AG09309 (cell line): ENCODE data around the gene SLC6A7.
A peak's percentile ranks its signal among the peaks of the same experiment; 100 is the strongest.

Source experiments
- DNase-seq: peaks from one replicate; pipeline ENCODE4 v3.0.0-alpha.2; 2010; ENCODE audit warnings: low read depth
- H3K4me3 ChIP-seq: 2 replicates; pipeline ENCODE4 v1.5.1; 2011; ENCODE audit warnings: mild to moderate bottlenecking, low read depth, low read length, moderate library complexity; ENCODE audit not compliant: control insufficient read depth
- CTCF ChIP-seq: IDR thresholded peaks from 2 replicates; pipeline ENCODE4 v1.5.1; 2011; ENCODE audit warnings: mild to moderate bottlenecking, low read depth, low read length, inconsistent platforms; ENCODE audit not compliant: insufficient read depth, control insufficient read depth; ENCODE audit errors: missing control alignments

SLC6A7 gene

DNA sequence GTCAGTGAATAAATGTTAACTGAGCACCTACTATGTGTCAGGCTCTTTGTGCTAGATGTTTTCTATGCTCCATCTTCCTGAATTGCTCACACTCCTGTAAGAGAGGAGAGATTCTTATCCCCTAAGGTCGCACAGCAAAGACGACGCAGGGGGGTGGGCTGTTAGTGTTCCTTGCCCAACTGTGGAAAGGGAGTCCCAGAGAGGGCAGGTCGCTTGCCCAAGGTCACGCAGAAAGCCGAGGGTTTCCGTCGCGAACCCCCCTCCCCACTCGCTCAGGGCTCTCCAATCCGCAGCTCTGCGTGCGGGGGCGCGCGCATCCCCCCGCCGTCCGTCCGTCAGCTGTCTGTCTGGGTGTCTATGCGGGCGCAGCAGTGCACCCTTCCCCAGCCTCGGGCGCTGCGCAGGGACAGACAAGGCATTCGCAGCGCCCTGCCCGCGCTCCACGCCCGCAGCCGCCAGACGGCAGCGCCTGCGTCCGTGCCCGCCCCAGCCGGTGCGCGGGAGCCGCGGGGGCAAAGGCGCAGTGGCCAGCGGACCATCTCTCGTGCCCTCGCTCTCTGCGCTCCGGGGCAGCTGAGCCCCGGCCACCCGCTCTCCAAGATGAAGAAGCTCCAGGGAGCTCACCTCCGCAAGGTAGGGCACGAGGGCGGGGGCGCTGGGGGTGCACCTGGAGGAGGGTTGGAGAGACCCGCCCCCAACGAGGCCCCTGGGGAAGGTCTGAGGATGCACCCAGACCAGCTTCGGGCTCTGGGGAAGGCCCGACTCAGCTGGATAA lies at the start of gene SLC6A7:
SLC6A7 (plus strand) TSS at position 335 of the 775 bp plus-strand sequence; CDS start at position 601, 266 bp downstream.
- TF ChIP-seq CTCF = no peak
- DNase-seq = no peak
- no peak within 1 kb of the TSS for H3K4me3 ChIP-seq

GRCh38 chr5:150140830-150141229 lies 49.0 kb upstream of the SLC6A7 start:
- no peak overlapping the region for H3K4me3 ChIP-seq
- TF ChIP-seq CTCF = no peak
- DNase-seq = no peak

DNA sequence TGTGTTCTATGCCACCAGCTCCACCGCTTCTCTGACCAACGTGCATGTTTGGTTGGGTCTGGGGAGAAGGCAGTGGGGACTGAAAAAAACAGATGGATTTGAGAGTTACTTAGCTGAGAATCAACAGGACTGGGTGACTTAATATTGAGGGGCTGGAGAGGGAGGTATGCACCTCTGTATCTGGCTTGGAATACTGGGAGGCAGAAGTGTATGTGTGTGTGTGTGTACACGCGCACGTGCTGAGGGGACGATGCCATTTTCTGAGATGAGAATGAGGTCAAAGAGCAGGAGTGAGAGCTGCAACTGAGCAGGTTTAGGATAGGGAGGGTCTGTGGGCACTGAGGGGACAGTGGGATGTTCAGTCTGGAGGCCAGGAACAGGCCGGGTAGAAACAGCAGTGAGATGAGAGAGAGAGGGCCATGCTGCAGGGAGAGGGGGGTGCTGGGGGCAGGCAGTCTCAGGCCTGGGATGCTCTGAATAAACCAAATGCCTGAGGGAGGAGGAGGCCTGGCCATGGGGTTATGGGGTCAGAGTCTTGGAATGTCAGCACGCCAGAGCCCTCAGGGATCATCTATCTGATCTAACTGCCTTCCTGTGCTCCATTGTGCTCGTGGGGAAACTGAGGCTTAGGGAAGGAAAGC lies 48.2 kb upstream of the SLC6A7 start:
- no peak overlapping the region for H3K4me3 ChIP-seq
- no peak for DNase-seq
- TF ChIP-seq CTCF = no peak

DNA sequence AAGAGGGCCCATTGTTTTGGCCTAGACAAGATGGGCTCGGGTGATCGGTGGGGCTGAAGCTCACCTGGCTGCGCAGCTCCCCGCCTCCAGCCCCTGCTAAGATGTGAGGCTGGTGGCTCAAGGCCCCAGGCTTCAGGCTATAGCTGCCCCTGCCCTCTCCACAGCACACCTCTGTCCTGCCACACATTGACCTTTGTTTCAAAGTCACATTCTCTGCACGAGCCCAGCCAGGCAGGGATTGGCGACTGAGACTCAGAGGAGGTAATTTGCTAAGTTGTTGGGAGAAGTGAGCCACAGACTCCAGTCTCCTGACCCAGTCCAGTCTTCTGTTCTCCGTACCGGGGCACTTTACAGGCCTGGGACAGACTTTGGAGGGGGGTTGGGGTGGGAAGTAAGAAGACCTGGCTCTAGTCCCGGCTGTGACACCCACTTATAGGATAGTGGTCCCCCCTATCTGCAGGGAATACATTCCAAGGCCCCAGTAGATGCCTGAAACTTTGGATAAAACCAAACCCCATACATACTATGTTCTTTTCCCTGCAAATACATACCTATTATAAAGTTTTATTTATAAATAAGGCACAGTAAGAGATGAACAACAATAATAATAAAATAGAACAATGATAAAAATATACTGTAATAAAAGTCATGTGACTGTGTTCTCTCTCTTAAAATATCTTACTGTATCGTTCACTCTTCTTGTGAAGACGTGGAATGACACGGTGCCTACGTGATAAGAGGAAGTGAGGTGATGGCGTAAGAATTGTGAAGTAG lies 47.5 kb upstream of the SLC6A7 start:
- no peak for DNase-seq
- TF ChIP-seq CTCF = no peak
- H3K4me3 ChIP-seq = no peak overlapping the region

GRCh38 chr5:150142959-150143349 lies 46.9 kb upstream of the SLC6A7 start:
- DNase-seq = peak; percentile 90
- TF ChIP-seq CTCF = no peak
- no peak overlapping the region for H3K4me3 ChIP-seq

DNA sequence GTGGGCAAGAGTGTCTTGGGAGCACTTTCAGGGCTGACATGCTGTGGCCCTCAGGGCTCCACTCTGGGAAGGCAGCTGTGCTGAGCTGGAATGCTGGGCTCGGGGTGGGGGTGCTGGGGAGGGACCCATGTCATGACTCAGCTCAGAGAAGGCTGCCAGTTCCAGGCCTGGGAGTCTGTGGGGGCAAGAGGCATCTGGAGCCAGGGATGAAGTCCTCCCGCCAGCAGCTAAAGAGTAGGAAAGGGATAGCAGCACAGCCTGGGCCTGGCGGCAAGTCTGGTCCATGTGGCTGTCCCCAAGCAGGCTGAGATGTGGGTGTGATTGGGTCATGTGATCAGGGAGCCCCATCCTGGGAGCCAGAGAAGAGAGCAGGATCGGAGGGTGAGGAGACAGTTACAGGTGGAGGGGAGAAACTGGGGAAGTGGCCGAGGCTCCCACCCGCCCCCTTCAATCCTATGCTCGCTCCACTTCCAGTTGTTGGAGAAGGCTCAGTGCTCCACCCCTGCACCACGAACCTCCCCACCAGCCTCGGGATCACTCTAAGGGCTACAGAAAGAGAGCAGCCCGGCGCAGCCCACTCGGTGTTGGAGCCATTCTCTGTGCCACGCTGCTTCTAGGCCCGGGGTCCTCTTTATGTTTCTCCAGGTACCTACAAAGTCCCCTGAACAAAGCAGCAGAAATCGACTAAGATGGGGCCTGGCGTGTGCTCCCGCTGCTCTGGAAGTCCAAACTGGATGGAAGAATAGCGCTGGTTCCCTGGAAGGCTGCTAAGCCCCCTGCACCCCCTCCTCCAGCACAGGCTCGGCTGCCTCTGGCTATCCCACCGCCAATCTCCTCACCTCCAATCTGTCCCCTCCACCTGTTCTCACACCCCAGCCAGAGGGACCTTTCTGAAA lies 46.3 kb upstream of the SLC6A7 start:
- no peak for TF ChIP-seq CTCF
- no peak for DNase-seq
- H3K4me3 ChIP-seq = peak overlapping the region; percentile 15
